OCI-LY3 (cell line): ENCODE measurements around the gene IER5L.

Experiments used
- H2AFZ ChIP-seq: fragments of 200-600, 300-600 bp; shearing (Covaris generic); 2 replicates; pipeline ENCODE4 v1.6.0; 2014; ENCODE audit warnings: antibody characterized with exemption, low read depth, low read length
- H3K27ac ChIP-seq: fragments of 200-600, 300-600 bp; sonication (generic); 2 replicates; pipeline ENCODE4 v1.5.1; 2014; ENCODE audit warnings: mild to moderate bottlenecking, low read length, moderate library complexity, mixed read lengths
- H3K27me3 ChIP-seq: fragments of 200-600, 300-600 bp; sonication (generic); 2 replicates; pipeline ENCODE4 v1.6.1; 2014; ENCODE audit warnings: low read depth, low read length, mixed read lengths
- H3K36me3 ChIP-seq: fragments of 200-600, 300-600 bp; sonication (generic); replicated peaks from 2 replicates; pipeline ENCODE3; 2014; ENCODE audit warnings: low read depth, low read length, mixed read lengths
- H3K4me1 ChIP-seq: fragments of 300-600, 200-600 bp; sonication (generic); 2 replicates; pipeline ENCODE4 v1.6.1; 2014; ENCODE audit warnings: low read length, mixed read lengths
- H3K4me2 ChIP-seq: fragments of 200-600, 300-600 bp; sonication (generic); 2 replicates; pipeline ENCODE4 v1.6.1; 2014; ENCODE audit warnings: low read length, mixed read lengths
- H3K4me3 ChIP-seq: fragments of 300-600, 200-600 bp; sonication (generic); 2 replicates; pipeline ENCODE4 v1.5.1; 2014; ENCODE audit warnings: antibody characterized with exemption, mild to moderate bottlenecking, low read length, moderate library complexity
- H3K79me2 ChIP-seq: fragments of 300-600, 200-600 bp; shearing (Covaris generic); 2 replicates; pipeline ENCODE4 v1.6.1; 2014; ENCODE audit warnings: mild to moderate bottlenecking, low read length, mixed read lengths
- H3K9ac ChIP-seq: fragments of 300-600, 200-600 bp; shearing (Covaris generic); 2 replicates; pipeline ENCODE4 v1.6.0; 2014; ENCODE audit warnings: mild to moderate bottlenecking, low read length, moderate library complexity
- H3K9me3 ChIP-seq: fragments of 200-600, 300-600 bp; shearing (Covaris generic); 2 replicates; pipeline ENCODE4 v1.6.1; 2014; ENCODE audit warnings: low read length, mixed read lengths; ENCODE audit not compliant: insufficient read depth
- H4K20me1 ChIP-seq: fragments of 200-600, 300-600 bp; sonication (generic); 2 replicates; pipeline ENCODE4 v1.6.1; 2016; ENCODE audit warnings: low read length, mixed read lengths; ENCODE audit not compliant: insufficient read depth
- EZH2phosphoT487 ChIP-seq: fragments of 200-600 bp; shearing (Covaris generic); IDR thresholded peaks from 2 replicates; pipeline ENCODE4 v1.6.1; 2018; ENCODE audit warnings: antibody characterized with exemption, mixed run types, low read depth
- TF ChIP-seq, protein P1 (sequence below): fragments of 200-600, 300-600 bp; sonication (generic); IDR thresholded peaks from 2 replicates; pipeline ENCODE4 v1.5.1; 2014; ENCODE audit warnings: antibody characterized with exemption, low read length, low read depth

Gene IER5L

DNA sequence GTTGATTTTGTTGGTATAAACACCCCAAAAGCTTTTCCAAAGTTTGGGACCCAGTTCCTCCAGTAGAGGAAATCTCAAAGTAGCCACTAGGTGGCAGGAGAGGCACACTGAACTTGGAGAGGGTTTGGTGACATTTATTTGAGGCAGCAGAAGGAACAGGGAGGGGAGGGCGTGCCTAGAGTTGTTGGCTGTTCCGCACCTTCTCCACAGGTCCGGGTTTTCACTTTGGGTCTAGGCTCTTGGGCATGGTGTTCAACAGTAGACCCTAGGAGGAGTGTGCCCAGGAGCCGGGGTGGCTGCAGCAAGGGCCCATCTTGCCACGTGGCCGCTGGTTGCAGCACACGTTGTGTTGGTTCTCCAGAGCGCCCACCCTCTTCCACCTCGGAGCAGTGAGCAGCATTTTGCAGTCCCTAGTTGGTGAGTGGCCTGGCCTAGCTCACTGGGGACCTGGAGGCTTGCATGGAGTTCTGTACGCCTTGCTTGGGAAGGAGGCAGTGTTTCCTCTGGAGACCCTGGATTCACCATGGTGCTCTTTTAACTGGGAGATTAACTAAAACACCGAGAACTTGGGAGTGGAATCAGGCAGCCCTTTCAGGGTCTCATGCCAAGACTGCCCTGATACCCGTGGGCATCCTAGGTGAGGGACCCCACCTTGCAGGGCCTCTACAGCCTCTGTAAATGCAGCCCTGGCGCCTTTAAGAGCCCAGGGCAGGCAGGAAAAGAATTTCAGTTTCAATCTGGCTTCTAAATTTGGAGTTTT, 38.6 kb downstream of the IER5L start:
- no peaks in the 10 kb centered on the region for H3K9me3 ChIP-seq
- TF ChIP-seq EZH2phosphoT487 = no peak
- TF ChIP-seq, protein P1, sequence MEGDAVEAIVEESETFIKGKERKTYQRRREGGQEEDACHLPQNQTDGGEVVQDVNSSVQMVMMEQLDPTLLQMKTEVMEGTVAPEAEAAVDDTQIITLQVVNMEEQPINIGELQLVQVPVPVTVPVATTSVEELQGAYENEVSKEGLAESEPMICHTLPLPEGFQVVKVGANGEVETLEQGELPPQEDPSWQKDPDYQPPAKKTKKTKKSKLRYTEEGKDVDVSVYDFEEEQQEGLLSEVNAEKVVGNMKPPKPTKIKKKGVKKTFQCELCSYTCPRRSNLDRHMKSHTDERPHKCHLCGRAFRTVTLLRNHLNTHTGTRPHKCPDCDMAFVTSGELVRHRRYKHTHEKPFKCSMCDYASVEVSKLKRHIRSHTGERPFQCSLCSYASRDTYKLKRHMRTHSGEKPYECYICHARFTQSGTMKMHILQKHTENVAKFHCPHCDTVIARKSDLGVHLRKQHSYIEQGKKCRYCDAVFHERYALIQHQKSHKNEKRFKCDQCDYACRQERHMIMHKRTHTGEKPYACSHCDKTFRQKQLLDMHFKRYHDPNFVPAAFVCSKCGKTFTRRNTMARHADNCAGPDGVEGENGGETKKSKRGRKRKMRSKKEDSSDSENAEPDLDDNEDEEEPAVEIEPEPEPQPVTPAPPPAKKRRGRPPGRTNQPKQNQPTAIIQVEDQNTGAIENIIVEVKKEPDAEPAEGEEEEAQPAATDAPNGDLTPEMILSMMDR = peak; percentile 95
- no peaks in the 10 kb centered on the region for H3K79me2 ChIP-seq
- H3K27ac ChIP-seq = peak overlapping the region; percentile 91
- peaks cover 42% of the 10 kb centered on the region for H3K36me3 ChIP-seq
- no peaks in the 10 kb centered on the region for H3K27me3 ChIP-seq
- peaks cover 39% of the 10 kb centered on the region for H3K4me1 ChIP-seq
- H3K4me3 ChIP-seq = peak overlapping the region; percentile 59
- peak overlapping the region; percentile 41; the same call in 1 of the 2 replicates for H3K9ac ChIP-seq
- H2AFZ ChIP-seq = no peak overlapping the region
- H4K20me1 ChIP-seq = peaks cover 15% of the 10 kb centered on the region; the same call in 1 of the 2 replicates
- peak overlapping the region; percentile 87 for H3K4me2 ChIP-seq

DNA sequence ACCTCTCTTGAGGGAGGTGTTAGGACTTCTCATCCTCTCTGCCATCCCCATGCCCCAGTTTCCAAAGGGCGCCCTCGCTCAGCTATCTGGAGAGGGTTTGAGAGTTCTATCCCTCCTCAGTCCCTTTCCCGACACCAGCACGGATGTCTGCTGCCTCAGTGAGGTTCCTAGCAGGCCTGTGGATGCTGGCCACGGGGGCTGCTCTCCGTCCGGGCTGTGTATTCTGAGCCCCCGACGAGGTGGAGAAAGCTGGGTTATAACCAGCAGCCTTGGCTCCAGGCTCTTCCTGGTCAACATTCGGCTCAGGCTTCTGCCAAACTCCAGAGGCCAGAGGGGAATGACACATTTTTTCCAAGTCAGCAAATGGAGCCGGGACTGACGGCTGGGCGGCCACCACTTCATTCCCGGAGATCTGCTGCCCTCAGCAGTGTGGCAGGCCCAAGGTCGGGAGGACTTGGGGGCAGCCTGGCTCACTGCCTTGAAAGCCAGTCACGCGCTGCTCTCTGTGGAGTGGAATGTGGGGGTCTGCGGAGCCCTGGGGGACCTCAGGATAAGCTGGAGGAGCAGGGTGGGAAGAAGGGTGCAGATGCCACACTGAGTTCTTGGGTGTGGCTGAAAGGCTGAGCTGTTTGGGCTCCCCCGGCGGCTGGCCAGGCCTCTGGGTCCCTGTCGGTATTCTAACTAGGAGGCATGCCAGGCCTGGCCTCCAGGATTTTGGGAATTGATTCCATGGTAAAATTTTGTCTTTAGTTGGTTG, 39.4 kb downstream of the IER5L start:
- Histone ChIP-seq H3K27me3 (no peaks in the 10 kb centered on the region), H3K9me3 (no peaks in the 10 kb centered on the region), H3K4me1 (peaks cover 39% of the 10 kb centered on the region), H3K9ac (no peak overlapping the region), H2AFZ (no peak overlapping the region), H4K20me1 (peaks cover 15% of the 10 kb centered on the region; the same call in 1 of the 2 replicates), H3K79me2 (no peaks in the 10 kb centered on the region), H3K4me3 (no peak overlapping the region), H3K36me3 (peaks cover 41% of the 10 kb centered on the region), H3K27ac (no peak overlapping the region), H3K4me2 (no peak overlapping the region)
- no peak for TF ChIP-seq EZH2phosphoT487
- TF ChIP-seq, protein P1 = no peak

GRCh38 chr9:129138144-129138462, 40.0 kb downstream of the IER5L start:
- Histone ChIP-seq H3K9me3 (no peaks in the 10 kb centered on the region), H3K27me3 (no peaks in the 10 kb centered on the region), H2AFZ (no peak overlapping the region), H3K4me3 (no peak overlapping the region), H3K4me2 (no peak overlapping the region), H4K20me1 (peaks cover 11% of the 10 kb centered on the region; the same call in 1 of the 2 replicates), H3K36me3 (peaks cover 38% of the 10 kb centered on the region), H3K9ac (no peak overlapping the region), H3K4me1 (peaks cover 39% of the 10 kb centered on the region), H3K27ac (no peak overlapping the region), H3K79me2 (no peaks in the 10 kb centered on the region)
- TF ChIP-seq EZH2phosphoT487 = no peak
- TF ChIP-seq, protein P1 = no peak
